CD4-positive, alpha-beta T cell treated with Interferon alpha-2 for 1 hour (primary cell): ENCODE results near the gene ADAM8.

ENCODE experiments used
- DNase-seq, 2 donors: peaks; one replicate each; pipeline ENCODE4 v3.0.0-alpha.2; 2020 to 2022

The ADAM8 gene

GRCh38 chr10:133308421-133309099 is 31.9 kb upstream of the ADAM8 start, which contains the start of the genes TUBGCP2 and ZNF511:
Gene TUBGCP2, minus strand, starts transcription at chr10:133308872. Its CDS starts 5,931 bp downstream, at chr10:133302941.
Gene ZNF511, plus strand, starts transcription at chr10:133308914. Its CDS starts 30 bp downstream, at chr10:133308944.
- DNase-seq = peak; percentile 88 to 94

- DNase-seq = peak; percentile 84 to 91
Measured at GRCh38 chr10:133307776-133308420, 31.2 kb upstream of the ADAM8 start.

GRCh38 chr10:133306941-133307379 is 30.3 kb upstream of the ADAM8 start:
- DNase-seq = no peak

- no peak for DNase-seq
Measured at GRCh38 chr10:133306097-133306476, 29.4 kb upstream of the ADAM8 start.

GRCh38 chr10:133303206-133303605 is 26.5 kb upstream of the ADAM8 start:
- no peak for DNase-seq

GRCh38 chr10:133302230-133302629 is 25.6 kb upstream of the ADAM8 start:
- DNase-seq = no peak

GRCh38 chr10:133299738-133300137 is 23.1 kb upstream of the ADAM8 start:
- no peak for DNase-seq

GRCh38 chr10:133299224-133299623 is 22.6 kb upstream of the ADAM8 start:
- no peak for DNase-seq

GRCh38 chr10:133298466-133298865 is 21.8 kb upstream of the ADAM8 start:
- DNase-seq = no peak

GRCh38 chr10:133297504-133297903 is 20.8 kb upstream of the ADAM8 start:
- DNase-seq = no peak

- no peak for DNase-seq
Measured at GRCh38 chr10:133295426-133296320, 19.0 kb upstream of the ADAM8 start.

GRCh38 chr10:133294189-133294588 is 17.5 kb upstream of the ADAM8 start:
- DNase-seq = peak in 1 of 2 donors; percentile 18

GRCh38 chr10:133293810-133294119 is 17.1 kb upstream of the ADAM8 start:
- no peak for DNase-seq

GRCh38 chr10:133292919-133293809 is 16.5 kb upstream of the ADAM8 start:
- DNase-seq = peak in 1 of 2 donors; percentile 69

GRCh38 chr10:133289761-133290160 is 13.1 kb upstream of the ADAM8 start:
- DNase-seq = no peak

- no peak for DNase-seq
Measured at GRCh38 chr10:133287832-133288500, 11.3 kb upstream of the ADAM8 start.

- no peak for DNase-seq
Measured at GRCh38 chr10:133286366-133286765, 9.7 kb upstream of the ADAM8 start.

- DNase-seq = no peak
Measured at GRCh38 chr10:133285217-133285616, 8.5 kb upstream of the ADAM8 start.

- DNase-seq = no peak
Measured at GRCh38 chr10:133283931-133284330, 7.3 kb upstream of the ADAM8 start.

GRCh38 chr10:133282846-133283390 is 6.2 kb upstream of the ADAM8 start:
- no peak for DNase-seq

GRCh38 chr10:133281628-133282372 is 5.1 kb upstream of the ADAM8 start:
- DNase-seq = no peak
